Adrenal gland (tissue), 5 donors: ENCODE measurements around the gene CNTNAP2.

ENCODE experiments used
- CTCF ChIP-seq, 6 experiments: fragments of 450-650 bp in 4 of 6; fragments of 200-600 bp in 2 of 6; sonication (generic) in 1 of 6; IDR thresholded peaks; 1 replicate in 5 of 6; 2 replicates in 1 of 6; pipeline versions ENCODE4 v1.5.1 to v1.8.0; 2016 to 2021; ENCODE audit warnings: antibody characterized with exemption in 6 of 6, mild to moderate bottlenecking in 2 of 6, moderate library complexity in 1 of 6
- POLR2A ChIP-seq, 2 donors: fragments of 450-650 bp; IDR thresholded peaks; one replicate each; pipeline ENCODE4 v1.6.1; 2017; ENCODE audit warnings: antibody characterized with exemption in 2 of 2, mild to moderate bottlenecking in 2 of 2, moderate library complexity in 1 of 2
- donor health status: DM: no; HTN: no; CAD: no.

GRCh38 chr7:148180075-148180474, 2063.5 kb downstream of the CNTNAP2 start:
- no peak for TF ChIP-seq POLR2A (IDR thresholded peaks at IDR 0.05)
- no peak for TF ChIP-seq CTCF (IDR thresholded peaks at IDR 0.05)
